Ascending aorta (tissue), 2 donors: ENCODE data around the gene PLTP. TPM values are rescaled to one million over a fixed set of nuclear protein-coding genes. Genes with fewer than 3 reads are reported as not detected.

Experiments used
- DNase-seq, 2 donors: peaks; one replicate each; pipeline ENCODE4 v3.0.0-alpha.2; 2019; ENCODE audit warnings: low spot score in 2 of 2
- H3K27ac ChIP-seq, 2 donors: fragments of 200-600 bp; sonication (generic); one replicate each; pipeline ENCODE4 v1.5.1; 2016 to 2017; ENCODE audit warnings: mild to moderate bottlenecking in 1 of 2
- H3K27me3 ChIP-seq: fragments of 200-600 bp; sonication (generic); one replicate; pipeline ENCODE4 v1.5.1; 2017
- H3K36me3 ChIP-seq, 2 donors: fragments of 200-600 bp; sonication (generic); one replicate each; pipeline ENCODE4 v1.5.1; 2016
- H3K4me1 ChIP-seq, 2 donors: fragments of 200-600 bp; sonication (generic); one replicate each; pipeline ENCODE4 v1.5.1; 2016 to 2017; ENCODE audit warnings: mild to moderate bottlenecking in 1 of 2
- H3K4me3 ChIP-seq, 2 donors: fragments of 200-600 bp; sonication (generic); one replicate each; pipeline ENCODE4 v1.5.1; 2016 to 2017; ENCODE audit warnings: mild to moderate bottlenecking in 1 of 2
- H3K9me3 ChIP-seq, 2 donors: fragments of 200-600 bp; sonication (generic); one replicate each; pipeline ENCODE4 v1.5.1; 2016
- intact Hi-C: fragments of 100-400 bp; cut with DNase I; formaldehyde crosslinking; loops from one replicate; pipeline ENCODE4 v1.15.1; 2023
- total RNA-seq: library from RNA; depleted of rRNA; stranded (reverse); fragments of >200 nt; gene quantifications from one replicate; pipeline ENCODE4 v1.1.0, GENCODE V29; 2016
- TF ChIP-seq, protein P1 (sequence below), 3 experiments: fragments of 200-600 bp in 2 of 3; fragments of 450-650 bp in 1 of 3; sonication (generic) in 2 of 3; IDR thresholded peaks; one replicate each; pipeline ENCODE4 v1.5.1; 2016 to 2019; ENCODE audit warnings: antibody characterized with exemption in 3 of 3, mild to moderate bottlenecking in 1 of 3, moderate library complexity in 1 of 3

PLTP gene
- total RNA-seq, 1 donor from 2014 or later: 909 TPM

DNA sequence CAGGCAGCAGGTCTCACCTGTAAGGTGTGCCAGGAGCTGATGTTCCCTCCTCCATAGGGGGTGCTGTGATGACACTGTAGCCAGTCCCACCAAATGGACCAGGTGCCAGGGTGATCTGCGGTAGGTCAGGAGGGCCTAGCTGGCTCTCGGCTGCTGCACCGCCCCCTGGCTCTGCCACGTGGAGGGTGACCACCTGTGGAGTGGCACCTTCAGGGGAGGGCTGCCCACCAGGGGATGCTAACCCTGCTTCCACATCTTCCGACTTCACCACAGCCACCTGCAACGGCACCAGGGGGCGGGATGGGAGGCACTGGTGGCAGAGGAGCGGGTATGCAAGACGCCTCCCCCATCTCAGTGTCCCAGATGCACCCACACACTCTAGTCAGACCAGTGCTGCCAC lies 41.7 kb upstream of the PLTP start:
- Histone ChIP-seq H3K4me1 (no peaks in the 10 kb centered on the region), H3K27me3 (no peaks in the 10 kb centered on the region), H3K4me3 (no peak overlapping the region), H3K9me3 (no peaks in the 10 kb centered on the region), H3K36me3 (peaks cover 71 to 80% of the 10 kb centered on the region in 2 donors), H3K27ac (no peak overlapping the region)
- intact Hi-C loops: no loop called here
- DNase-seq: no peak
- TF ChIP-seq, protein P1, sequence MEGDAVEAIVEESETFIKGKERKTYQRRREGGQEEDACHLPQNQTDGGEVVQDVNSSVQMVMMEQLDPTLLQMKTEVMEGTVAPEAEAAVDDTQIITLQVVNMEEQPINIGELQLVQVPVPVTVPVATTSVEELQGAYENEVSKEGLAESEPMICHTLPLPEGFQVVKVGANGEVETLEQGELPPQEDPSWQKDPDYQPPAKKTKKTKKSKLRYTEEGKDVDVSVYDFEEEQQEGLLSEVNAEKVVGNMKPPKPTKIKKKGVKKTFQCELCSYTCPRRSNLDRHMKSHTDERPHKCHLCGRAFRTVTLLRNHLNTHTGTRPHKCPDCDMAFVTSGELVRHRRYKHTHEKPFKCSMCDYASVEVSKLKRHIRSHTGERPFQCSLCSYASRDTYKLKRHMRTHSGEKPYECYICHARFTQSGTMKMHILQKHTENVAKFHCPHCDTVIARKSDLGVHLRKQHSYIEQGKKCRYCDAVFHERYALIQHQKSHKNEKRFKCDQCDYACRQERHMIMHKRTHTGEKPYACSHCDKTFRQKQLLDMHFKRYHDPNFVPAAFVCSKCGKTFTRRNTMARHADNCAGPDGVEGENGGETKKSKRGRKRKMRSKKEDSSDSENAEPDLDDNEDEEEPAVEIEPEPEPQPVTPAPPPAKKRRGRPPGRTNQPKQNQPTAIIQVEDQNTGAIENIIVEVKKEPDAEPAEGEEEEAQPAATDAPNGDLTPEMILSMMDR (IDR thresholded peaks at IDR 0.05): no peak

DNA sequence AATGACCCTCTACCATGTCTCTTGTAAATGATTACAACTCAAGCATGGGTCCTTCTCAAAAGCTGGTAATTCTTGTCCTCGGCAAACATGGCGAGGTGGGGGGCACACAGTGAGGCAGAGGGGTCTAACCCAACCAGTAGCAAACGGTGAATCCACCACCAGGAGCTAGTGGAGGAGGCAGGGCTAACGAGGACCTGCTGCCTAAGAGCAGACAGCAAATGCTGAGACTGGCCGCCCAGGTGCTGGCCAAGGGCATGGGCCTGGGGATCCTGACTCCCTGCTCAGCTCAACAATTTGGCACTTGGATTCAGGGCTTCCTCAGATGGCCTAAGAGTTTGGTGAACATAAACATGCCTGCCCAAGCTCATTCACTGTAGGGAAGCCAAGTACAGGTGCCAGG lies 40.9 kb upstream of the PLTP start:
- DNase-seq: no peak
- no peaks in the 10 kb centered on the region for H3K4me1 ChIP-seq
- no peaks in the 10 kb centered on the region for H3K27me3 ChIP-seq
- intact Hi-C loops: no loop called here
- H3K27ac ChIP-seq: no peak overlapping the region
- TF ChIP-seq, protein P1 (IDR thresholded peaks at IDR 0.05): no peak
- peaks cover 71 to 80% of the 10 kb centered on the region in 2 donors for H3K36me3 ChIP-seq
- no peak overlapping the region for H3K4me3 ChIP-seq
- H3K9me3 ChIP-seq: no peaks in the 10 kb centered on the region

DNA sequence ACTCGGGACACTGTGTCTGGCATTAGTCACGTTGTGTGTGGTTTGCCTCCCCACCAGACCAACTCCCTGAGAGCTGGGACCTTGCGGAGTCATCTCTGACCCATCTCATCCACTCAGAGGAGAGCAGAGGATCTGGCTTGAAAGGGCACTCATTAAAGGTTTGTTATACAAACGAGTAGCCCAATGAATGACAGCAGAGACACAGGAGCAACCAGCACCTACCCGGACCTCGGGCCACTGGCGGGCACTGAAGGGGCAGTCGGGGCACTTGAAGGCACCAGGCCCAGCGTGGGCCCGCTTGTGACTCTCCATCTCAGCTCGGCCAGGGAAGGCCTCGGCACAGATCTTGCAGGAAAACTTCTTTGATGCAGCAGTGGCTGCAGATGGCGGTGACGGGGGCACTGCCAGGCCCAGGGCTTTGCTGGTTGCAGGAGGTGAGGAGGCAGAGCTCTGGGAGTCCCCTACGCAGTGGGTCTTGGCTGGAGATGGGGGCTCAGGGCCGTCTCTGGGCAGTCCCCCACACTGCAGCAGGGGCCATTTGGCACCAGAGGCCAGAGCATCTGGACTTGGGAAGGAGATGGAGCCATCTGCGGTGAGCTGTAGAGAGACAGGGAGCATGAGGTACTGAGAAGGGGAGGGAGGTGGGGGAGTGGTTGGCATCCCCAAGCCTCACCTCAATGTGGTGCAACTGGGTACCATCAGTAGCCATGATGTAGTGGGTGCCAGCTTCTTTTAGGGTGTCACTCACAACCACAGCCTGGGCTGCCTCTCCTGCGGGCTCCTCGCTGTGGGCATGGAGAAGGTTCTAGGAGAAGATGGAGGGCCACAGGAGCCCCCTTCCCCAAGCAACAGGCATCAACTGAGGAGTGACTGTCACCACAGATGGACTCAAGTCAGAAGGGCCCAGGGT lies 40.2 kb upstream of the PLTP start:
- Histone ChIP-seq H3K36me3 (peaks cover 71 to 80% of the 10 kb centered on the region in 2 donors), H3K27ac (no peak overlapping the region), H3K4me1 (no peaks in the 10 kb centered on the region), H3K4me3 (no peak overlapping the region), H3K9me3 (no peaks in the 10 kb centered on the region), H3K27me3 (no peaks in the 10 kb centered on the region)
- intact Hi-C loops: no loop called here
- TF ChIP-seq, protein P1 (IDR thresholded peaks at IDR 0.05): no peak
- DNase-seq: no peak

DNA sequence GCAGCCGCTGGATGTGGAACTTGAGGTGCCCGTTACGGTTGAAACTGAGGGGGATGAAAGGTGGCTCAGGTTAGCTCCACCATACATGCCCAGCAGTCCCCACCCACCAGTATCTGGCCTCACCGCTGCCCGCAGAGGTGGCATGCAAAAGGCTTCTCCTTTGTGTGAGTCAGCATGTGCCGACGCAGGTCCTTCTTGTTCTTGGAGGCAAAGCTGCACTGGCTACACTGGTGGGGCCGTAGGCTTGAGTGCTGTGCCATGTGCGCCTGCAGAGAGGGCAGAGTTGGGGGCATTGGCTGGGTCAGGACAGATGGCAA lies 38.3 kb upstream of the PLTP start:
- intact Hi-C loops: no loop called here
- no peak overlapping the region for H3K27ac ChIP-seq
- peaks cover 78 to 89% of the 10 kb centered on the region in 2 donors for H3K36me3 ChIP-seq
- no peaks in the 10 kb centered on the region for H3K4me1 ChIP-seq
- TF ChIP-seq, protein P1 (IDR thresholded peaks at IDR 0.05): no peak
- DNase-seq: no peak
- no peak overlapping the region for H3K4me3 ChIP-seq
- no peaks in the 10 kb centered on the region for H3K9me3 ChIP-seq
- H3K27me3 ChIP-seq: no peaks in the 10 kb centered on the region

DNA sequence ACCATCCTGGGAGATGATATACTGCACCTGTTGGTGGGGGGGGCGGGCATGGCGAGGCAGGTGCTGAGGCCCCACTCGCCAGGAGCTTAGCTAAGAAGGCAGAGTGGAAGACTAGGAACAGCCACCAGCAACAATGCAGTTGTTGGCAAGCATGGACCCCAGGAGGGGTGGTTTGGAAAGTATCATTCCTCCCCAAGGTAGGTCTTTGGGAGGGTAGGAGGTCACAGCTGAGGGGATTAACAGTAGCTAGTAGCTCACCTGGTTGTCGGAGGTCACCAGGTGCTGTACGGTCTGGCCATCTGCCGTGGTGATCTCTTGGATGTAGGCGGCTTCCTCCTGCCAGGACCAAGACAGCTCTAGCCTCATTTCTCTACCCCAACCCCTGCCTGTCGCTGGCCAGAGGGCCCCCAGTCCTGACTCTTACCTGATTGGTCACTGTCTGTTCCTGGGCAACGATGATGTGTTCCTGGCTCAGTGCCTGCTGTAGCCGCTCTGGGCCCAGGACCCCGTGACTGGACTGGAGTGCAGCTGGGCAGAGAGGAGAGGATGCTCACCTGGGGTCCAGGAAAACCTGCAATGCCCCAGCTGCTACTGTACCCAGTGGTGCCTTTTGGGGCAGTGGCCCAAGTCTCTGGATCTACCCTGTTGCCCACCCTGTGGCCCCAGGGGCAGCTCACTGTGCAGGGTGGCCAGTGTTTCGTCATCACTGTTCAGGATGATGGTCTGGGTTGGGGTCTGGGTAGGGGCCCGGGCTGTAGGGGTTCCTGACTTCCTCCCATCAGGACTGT lies 37.8 kb upstream of the PLTP start:
- intact Hi-C loops: no loop called here
- Histone ChIP-seq H3K36me3 (peaks cover 83 to 94% of the 10 kb centered on the region in 2 donors), H3K27ac (no peak overlapping the region)

More for the DNA sequence above, 37.8 kb upstream of the PLTP start:
- Histone ChIP-seq H3K4me1 (no peaks in the 10 kb centered on the region), H3K9me3 (no peaks in the 10 kb centered on the region), H3K4me3 (no peak overlapping the region), H3K27me3 (no peaks in the 10 kb centered on the region)
- no peak for DNase-seq
- TF ChIP-seq, protein P1 (IDR thresholded peaks at IDR 0.05): no peak
